WI38 (cell line): ENCODE data around the gene CHORDC1.
A peak's percentile ranks its signal among the peaks of the same experiment; 100 is the strongest.

Experiments used
- H3K4me3 ChIP-seq: 2 replicates; pipeline ENCODE4 v1.5.1; 2011; ENCODE audit warnings: low read depth, mild to moderate bottlenecking, control low read depth, low read length
- TF ChIP-seq, protein P1 (sequence below): IDR thresholded peaks from 2 replicates; pipeline ENCODE4 v1.5.1; 2012; ENCODE audit warnings: low read depth, mild to moderate bottlenecking, control low read depth, low read length

The CHORDC1 gene

DNA sequence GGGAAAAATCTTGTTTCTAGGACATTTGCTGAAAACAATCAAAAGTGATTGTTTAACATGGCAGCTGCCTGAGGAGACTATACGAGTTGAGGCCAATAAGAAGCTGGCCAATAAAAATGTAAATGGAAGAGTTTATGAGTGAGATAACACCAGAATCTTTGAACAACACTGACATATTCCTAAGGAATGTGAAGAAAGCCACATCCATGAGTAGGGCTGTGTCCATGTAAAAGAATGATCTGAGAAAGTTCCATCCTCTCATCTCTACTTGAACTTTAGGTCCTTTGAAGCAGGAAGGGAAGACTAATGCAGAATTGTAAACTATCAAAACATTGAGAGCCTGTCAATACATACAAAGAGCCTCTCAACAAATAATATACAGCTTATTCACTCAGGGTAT is 6.9 kb upstream of the CHORDC1 start:
- TF ChIP-seq, protein P1, sequence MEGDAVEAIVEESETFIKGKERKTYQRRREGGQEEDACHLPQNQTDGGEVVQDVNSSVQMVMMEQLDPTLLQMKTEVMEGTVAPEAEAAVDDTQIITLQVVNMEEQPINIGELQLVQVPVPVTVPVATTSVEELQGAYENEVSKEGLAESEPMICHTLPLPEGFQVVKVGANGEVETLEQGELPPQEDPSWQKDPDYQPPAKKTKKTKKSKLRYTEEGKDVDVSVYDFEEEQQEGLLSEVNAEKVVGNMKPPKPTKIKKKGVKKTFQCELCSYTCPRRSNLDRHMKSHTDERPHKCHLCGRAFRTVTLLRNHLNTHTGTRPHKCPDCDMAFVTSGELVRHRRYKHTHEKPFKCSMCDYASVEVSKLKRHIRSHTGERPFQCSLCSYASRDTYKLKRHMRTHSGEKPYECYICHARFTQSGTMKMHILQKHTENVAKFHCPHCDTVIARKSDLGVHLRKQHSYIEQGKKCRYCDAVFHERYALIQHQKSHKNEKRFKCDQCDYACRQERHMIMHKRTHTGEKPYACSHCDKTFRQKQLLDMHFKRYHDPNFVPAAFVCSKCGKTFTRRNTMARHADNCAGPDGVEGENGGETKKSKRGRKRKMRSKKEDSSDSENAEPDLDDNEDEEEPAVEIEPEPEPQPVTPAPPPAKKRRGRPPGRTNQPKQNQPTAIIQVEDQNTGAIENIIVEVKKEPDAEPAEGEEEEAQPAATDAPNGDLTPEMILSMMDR, result no peak
- H3K4me3 ChIP-seq, result no peak overlapping the region

DNA sequence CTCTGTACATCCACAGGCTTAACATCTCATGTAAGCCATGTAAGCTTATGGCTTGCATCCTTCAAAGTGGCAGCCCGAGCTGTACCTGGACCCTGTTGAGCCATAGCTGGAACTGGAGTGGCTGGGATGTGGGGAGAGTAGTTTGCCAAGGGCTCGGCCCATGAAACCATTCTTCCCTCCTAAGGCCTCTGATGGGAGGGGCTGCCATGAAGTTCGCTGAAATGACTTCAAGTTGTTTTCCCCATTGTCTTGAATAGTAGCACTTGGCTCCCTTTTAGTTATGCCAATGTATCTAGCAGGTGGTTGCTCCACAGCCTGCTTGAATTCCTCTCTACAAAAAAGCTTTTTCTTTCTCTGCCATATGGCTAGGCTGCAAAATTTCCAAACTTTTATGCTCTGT is 5.2 kb upstream of the CHORDC1 start:
- TF ChIP-seq, protein P1, result no peak

GRCh38 chr11:90223248-90223585 is 368 bp upstream of the CHORDC1 start:
- TF ChIP-seq, protein P1, result no peak
- peak overlapping the region; percentile 95 for H3K4me3 ChIP-seq

More for the DNA sequence above, 5.2 kb upstream of the CHORDC1 start:
- no peak overlapping the region for H3K4me3 ChIP-seq

- H3K4me3 ChIP-seq, result peak overlapping the region; percentile 95
- TF ChIP-seq, protein P1, result no peak
Observed at GRCh38 chr11:90221803-90222458, 918 bp downstream of the CHORDC1 start.

DNA sequence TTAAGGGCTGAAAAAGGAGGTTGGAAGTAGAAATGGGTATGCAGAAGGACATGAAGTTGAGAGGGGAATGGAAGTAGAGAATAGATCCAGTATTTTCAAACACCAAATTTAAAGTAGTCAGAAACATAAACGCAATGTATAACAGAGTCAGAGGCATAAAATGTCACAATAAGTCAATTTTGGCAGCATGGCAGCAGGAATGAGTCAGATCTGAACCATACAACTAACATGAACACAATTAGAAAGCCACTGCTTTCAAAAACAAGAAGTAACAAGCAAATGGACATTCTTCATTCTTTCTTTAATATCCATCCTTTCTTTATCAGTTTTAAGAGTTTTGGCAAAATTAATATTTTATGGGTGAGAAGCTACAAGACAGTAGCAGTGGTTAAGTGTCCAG is 2.5 kb downstream of the CHORDC1 start:
- H3K4me3 ChIP-seq, result peak overlapping the region; percentile 95

GRCh38 chr11:90219438-90219837 is 3.4 kb downstream of the CHORDC1 start:
- TF ChIP-seq, protein P1, result no peak
- no peak overlapping the region for H3K4me3 ChIP-seq

More for the DNA sequence above, 2.5 kb downstream of the CHORDC1 start:
- TF ChIP-seq, protein P1, result no peak

- no peak overlapping the region for H3K4me3 ChIP-seq
Observed at GRCh38 chr11:90218606-90219005, 4.2 kb downstream of the CHORDC1 start.

More at GRCh38 chr11:90218606-90219005, 4.2 kb downstream of the CHORDC1 start:
- TF ChIP-seq, protein P1, result no peak
